Activated CD4-positive, CD25-positive, alpha-beta regulatory T cell treated with anti-CD3 and anti-CD28 coated beads, Interleukin-2, amount 50 U/mL, for 24 hours (primary cell): ENCODE results near the gene VSTM2B.

ENCODE experiments used
- ATAC-seq, 2 donors: fragments of 150-1000 bp; cut with Tn5 transposase; one replicate each; pipeline ENCODE4 v1.10.0; 2021; ENCODE audit warnings: mild to moderate bottlenecking in 1 of 2, moderate library complexity in 1 of 2

VSTM2B gene

DNA sequence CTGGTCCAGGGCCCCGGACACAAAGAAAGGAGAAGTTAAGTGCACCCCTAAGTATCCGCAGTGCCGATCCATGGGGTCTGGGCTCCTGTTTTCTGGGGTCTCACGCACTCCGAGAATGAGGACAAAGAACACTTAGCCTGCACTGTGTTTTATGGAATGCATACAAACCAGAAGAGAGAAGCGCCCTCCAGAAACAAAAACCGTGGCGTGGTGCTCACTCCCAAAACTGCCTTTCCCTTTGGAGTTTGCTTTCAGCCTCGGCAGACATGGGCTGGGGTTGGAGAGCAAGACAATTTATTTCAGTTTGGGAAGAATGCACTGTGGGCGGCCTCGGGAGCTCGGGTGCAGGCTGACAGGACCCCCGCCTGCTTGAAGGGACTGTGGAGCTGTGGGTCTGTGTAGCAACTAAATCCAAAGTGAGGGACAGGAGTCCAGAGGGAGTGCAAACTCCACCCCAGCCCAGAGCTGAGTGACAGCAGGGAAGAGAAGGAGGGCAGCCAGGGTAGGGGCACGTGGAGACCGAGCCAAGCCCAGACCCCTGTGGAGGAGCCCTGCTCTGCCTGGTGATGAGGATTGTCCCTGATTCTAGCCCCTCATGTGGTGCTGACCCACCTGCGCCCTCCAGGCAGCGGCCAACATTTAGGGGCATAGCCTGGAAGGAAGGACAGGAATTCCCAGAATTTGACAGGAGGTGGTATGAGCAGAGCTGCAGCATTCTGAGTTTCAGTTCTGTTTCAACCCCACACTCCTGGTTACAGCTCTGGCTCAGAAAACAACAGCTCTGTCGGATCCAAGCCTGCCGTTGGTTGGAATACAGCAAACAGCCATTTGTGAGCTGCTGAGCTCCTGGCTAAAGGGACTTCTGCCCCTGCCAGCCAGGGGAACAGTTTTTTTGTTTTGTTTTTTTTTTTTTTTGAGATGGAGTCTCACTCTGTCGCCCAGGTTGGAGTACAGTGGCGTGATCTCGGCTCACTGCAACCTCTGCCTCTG lies 42.5 kb downstream of the VSTM2B start:
- ATAC-seq, result no peak

GRCh38 chr19:29569038-29569911 lies 43.5 kb downstream of the VSTM2B start:
- no peak for ATAC-seq

- no peak for ATAC-seq
Measured at GRCh38 chr19:29571181-29571580, 45.4 kb downstream of the VSTM2B start.

DNA sequence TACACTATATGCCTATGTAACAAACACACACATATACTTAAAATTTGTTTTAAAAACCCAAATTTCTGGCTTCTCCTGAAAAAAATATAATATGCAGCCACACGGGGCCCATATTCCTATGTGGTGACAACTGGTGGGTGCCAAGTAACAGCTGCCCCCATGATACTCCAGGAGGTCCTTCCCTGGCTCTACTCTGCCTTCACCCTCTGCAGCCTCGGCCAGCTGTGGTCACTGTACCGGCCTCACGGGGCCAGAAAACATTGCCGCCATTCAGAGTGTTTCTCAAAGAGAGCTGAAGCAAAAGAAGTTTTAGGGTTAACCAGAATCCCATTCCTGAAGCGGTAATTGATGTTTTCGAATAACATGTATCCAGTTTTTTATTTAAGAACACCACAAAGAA lies 47.7 kb downstream of the VSTM2B start:
- ATAC-seq, result no peak

- no peak for ATAC-seq
Measured at GRCh38 chr19:29574510-29574909, 48.7 kb downstream of the VSTM2B start.

DNA sequence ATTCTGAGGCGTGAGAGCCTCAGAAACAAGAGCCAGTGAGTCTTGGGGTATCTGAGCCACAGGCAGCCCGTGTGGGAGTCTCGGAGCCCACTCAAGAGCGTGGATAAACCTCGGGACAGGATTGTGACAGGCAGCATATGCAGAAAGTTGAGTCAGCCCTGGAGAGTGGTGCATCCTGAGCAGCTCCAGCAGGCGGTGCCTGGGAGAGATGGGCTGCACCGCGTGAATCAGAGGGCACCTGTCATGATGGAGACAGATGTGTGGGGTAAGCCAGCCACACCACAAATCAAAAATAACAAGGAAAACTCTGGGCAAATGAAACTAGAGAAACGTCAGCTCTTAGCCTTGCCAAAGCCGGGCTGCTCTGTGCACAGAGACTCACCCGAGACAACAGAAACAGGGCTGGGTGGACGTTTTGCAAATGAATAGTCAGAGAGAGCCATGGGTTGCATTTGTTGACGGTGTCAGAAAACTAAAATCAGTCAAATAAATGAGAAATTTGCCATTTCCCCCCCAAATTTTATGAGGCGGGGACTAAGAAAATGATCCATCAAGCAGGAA lies 50.3 kb downstream of the VSTM2B start:
- peak; percentile 26 to 36 for ATAC-seq

DNA sequence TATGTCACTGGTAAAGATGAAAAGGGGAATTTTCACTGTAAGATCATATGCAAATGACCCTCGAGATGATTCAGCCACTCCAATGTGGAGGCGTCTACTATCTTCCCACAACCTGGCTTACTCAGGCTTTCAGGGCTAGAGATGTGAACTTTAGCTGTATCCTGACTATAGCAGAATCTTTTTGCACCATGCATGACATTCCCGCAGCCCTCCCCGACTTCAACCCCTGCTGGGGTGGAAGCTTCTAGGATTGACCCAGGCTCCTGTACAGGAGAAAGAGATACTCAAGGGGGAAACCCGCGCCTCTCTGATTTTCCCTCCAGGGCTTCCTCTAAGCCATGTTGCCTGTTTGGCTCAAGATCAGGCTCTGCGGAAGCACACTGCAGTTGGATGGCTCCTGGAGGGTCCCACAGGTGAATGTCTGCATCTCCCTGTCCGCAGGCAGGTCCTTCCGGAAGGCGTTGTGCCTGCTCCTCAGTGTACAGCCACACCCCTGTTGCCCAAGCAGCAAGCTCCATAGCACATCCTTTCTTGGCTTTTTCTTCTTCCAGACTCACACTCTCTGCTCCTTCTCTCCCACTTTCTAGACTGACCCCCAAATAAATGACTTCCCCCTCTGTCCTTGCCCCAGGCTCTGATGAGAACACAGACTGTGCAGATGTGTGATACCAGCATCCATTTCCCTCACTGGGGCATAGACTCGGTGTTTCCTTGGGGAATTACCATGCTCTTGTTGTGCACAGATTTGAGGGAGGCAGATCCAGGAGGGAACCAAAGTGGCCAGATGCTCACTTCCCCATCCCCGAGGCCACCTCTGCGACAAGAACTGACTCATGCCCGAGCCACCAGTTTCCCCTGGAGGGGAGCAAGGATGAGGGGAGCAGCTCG lies 51.2 kb downstream of the VSTM2B start:
- ATAC-seq, result peak; percentile 86 to 94

GRCh38 chr19:29577649-29577963 lies 51.8 kb downstream of the VSTM2B start:
- ATAC-seq, result no peak

DNA sequence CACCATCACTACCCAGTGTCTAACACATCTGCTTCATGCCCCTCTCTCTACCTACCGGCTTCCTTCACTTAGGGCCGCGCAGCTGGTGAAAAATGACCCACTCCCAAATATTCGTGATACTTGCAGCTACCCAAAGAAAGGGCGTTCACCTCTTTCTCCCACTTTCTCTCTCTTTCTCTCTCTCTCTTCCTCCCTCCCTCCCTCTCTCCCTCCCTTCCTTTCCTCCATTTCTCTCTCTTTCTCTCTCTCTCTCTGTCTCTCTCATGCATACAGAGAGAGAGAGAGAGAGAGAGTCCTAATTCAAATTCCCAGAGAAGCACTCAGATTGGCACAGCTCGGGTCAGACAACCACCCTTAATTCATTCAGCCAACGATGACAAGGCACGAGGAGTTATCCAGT lies 52.6 kb downstream of the VSTM2B start:
- ATAC-seq, result no peak

GRCh38 chr19:29579308-29579910 lies 53.6 kb downstream of the VSTM2B start:
- ATAC-seq, result no peak

GRCh38 chr19:29581398-29581797 lies 55.6 kb downstream of the VSTM2B start:
- ATAC-seq, result no peak

- ATAC-seq, result no peak
Measured at GRCh38 chr19:29583196-29583999, 57.6 kb downstream of the VSTM2B start.

- ATAC-seq, result no peak
Measured at GRCh38 chr19:29586401-29586800, 60.6 kb downstream of the VSTM2B start.

GRCh38 chr19:29587059-29587458 lies 61.3 kb downstream of the VSTM2B start:
- ATAC-seq, result no peak

GRCh38 chr19:29587518-29587986 lies 61.8 kb downstream of the VSTM2B start:
- ATAC-seq, result peak; percentile 99

GRCh38 chr19:29588095-29588494 lies 62.3 kb downstream of the VSTM2B start:
- ATAC-seq, result peak; percentile 1 to 3

GRCh38 chr19:29590278-29590677 lies 64.5 kb downstream of the VSTM2B start:
- no peak for ATAC-seq

- ATAC-seq, result no peak
Measured at GRCh38 chr19:29591670-29592069, 65.9 kb downstream of the VSTM2B start.

DNA sequence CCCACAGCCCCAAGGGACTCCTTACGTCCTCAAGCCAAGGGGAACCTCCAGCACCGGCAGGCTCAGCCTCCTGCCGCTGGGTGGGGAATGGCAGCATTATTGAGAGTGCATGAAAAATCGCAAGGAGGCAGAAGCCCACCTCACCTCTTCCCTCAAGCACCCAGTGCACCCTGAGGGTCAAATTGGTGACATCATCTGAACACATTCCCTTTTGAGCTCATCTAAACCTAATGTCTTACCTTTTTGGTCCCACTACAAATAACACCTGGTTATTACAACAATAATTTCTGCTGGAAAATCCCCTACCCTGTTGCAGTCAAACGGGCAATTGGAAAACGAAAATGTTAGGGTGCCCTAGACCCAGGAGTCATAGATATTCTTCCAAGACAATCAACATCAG lies 68.1 kb downstream of the VSTM2B start:
- no peak for ATAC-seq

DNA sequence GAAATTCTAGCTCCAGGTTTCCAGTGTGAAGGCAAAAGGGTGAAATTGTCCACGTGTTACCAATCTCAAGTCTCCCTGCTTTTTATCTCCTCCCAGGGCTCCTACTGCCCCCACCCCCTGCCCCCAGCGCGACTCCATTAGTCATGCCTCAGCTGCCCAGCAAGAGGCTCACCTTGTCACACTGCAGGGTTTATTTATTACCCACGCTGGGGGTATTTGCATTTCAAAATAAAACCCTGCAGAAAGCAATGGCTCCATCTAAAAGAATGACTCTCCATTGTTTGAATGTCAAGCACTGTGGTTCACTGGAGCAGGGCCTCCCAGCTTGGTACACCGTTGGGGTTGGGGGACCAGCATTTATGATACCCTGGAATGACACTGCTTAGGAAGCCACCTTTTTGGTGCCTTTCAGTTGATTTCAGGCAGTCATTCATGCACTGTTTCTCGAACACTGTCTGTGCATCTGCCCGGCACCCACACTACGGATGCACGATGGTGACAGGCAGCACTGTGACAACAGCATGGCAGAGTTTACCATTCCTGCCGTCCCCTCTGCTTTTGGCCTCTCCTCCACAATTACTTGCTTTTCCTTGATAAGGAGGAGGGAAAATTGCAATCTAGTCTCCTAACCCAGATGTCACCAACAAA lies 70.4 kb downstream of the VSTM2B start:
- no peak for ATAC-seq
